Myocyte (in vitro differentiated cells): Measurements from ENCODE around the gene TMEM144. TPM values are rescaled to one million over a fixed set of nuclear protein-coding genes. Genes with fewer than 3 reads are reported as not detected.
A peak's percentile ranks its signal among the peaks of the same experiment; 100 is the strongest.

Experiments
- DNase-seq: peaks from one replicate; pipeline ENCODE4 v3.0.0-alpha.2; 2012; ENCODE audit warnings: low read depth
- polyA plus RNA-seq: library from polyadenylated mRNA; unstranded; fragments of >200 nt; gene quantifications from one replicate; pipeline ENCODE4 v1.2.1, GENCODE V29; 2012; ENCODE audit warnings: missing spikeins
- total RNA-seq: library from RNA; depleted of rRNA; stranded (reverse); fragments of >200 nt; gene quantifications from 2 replicates; pipeline ENCODE4 v1.2.3, GENCODE V29; 2014

Gene TMEM144
- total RNA-seq = 8.6 and 11.7 TPM in 2 replicates
- polyA plus RNA-seq = 9.0 TPM

- peak; percentile 88 for DNase-seq
These were observed at the start of gene TMEM144 for GRCh38 chr4:158209825-158210807. TSS of gene TMEM144 (plus strand) at chr4:158210486. CDS start at chr4:158212668, 2,182 bp downstream.

GRCh38 chr4:158161551-158162354 is 48.5 kb upstream of the TMEM144 start:
- DNase-seq = peak; percentile 90

GRCh38 chr4:158162631-158163030 is 47.7 kb upstream of the TMEM144 start:
- DNase-seq = no peak

GRCh38 chr4:158163941-158164767 is 46.1 kb upstream of the TMEM144 start:
- DNase-seq = no peak

GRCh38 chr4:158164768-158165213 is 45.5 kb upstream of the TMEM144 start:
- DNase-seq = no peak

- DNase-seq = peak; percentile 54
These were observed 43.6 kb upstream of the TMEM144 start for GRCh38 chr4:158166701-158167100.

- no peak for DNase-seq
These were observed 41.7 kb upstream of the TMEM144 start for GRCh38 chr4:158168606-158169005.

- peak; percentile 78 for DNase-seq
These were observed 40.8 kb upstream of the TMEM144 start for GRCh38 chr4:158169506-158169905.

GRCh38 chr4:158169931-158170690 is 40.2 kb upstream of the TMEM144 start:
- DNase-seq = peak; percentile 74

- DNase-seq = peak; percentile 86
These were observed 39.4 kb upstream of the TMEM144 start for GRCh38 chr4:158170691-158171561.

GRCh38 chr4:158172261-158173258 is 37.7 kb upstream of the TMEM144 start, which contains the start of gene GASK1B:
TSS of gene GASK1B (minus strand) at chr4:158173025. CDS start at chr4:158171375, 1,650 bp downstream.
- DNase-seq = peak; percentile 80

- DNase-seq = peak; percentile 27
These were observed 34.2 kb upstream of the TMEM144 start for GRCh38 chr4:158176108-158176507.

GRCh38 chr4:158176776-158177175 is 33.5 kb upstream of the TMEM144 start:
- DNase-seq = no peak

GRCh38 chr4:158179465-158179864 is 30.8 kb upstream of the TMEM144 start:
- DNase-seq = no peak

- DNase-seq = no peak
These were observed 28.4 kb upstream of the TMEM144 start for GRCh38 chr4:158181906-158182305.

GRCh38 chr4:158182736-158183135 is 27.6 kb upstream of the TMEM144 start:
- no peak for DNase-seq

- no peak for DNase-seq
These were observed 23.5 kb upstream of the TMEM144 start for GRCh38 chr4:158186815-158187214.

- DNase-seq = no peak
These were observed 20.9 kb upstream of the TMEM144 start for GRCh38 chr4:158189422-158189821.
